ENCODE measurements around the gene NUP98. TPM values are rescaled to one million over a fixed set of nuclear protein-coding genes. Genes with fewer than 3 reads are reported as not detected.

NUP98 gene
- total and polyA plus RNA-seq, 2 donors (not counting 3 experiments of a cell fraction or from before 2014, with no cell fraction given), result 92.7 to 169 TPM

DNA sequence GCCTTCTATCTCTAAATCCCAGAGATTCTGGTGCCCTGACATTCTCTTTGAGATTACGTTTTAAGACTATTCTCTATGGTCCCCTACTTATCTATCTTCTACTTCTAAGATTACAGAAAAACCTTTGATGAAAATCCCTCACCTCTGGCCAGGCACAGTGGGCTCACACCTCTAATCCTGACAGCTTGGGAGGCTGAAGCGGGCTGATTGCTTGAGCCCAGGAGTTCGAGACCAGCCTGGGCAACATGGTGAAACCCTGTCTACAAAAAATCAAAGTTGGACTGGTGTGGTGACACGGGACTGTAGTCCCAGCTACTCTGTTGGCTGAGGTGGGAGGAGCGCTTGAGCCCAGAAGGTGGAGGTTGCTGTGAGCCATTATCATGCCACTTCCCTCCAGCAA, 14.4 kb downstream of the NUP98 start:
- Histone ChIP-seq H3K9me1 (replicated peaks; ENCODE audit: control insufficient read depth, extremely low read depth, insufficient read depth, low read length) (no peaks in the 10 kb centered on the region), H3K4me1 (ENCODE audit: control insufficient read depth, extremely low read depth, insufficient read depth, low read length) (peaks cover 15% of the 10 kb centered on the region), H3K27ac (ENCODE audit: insufficient read depth, low read depth, low read length) (no peak overlapping the region), H3K27me3 (ENCODE audit: control insufficient read depth in 2 of 2, insufficient read depth in 2 of 2, low read length in 2 of 2) (no peaks in the 10 kb centered on the region), H4K20me1 (replicated peaks; ENCODE audit: control insufficient read depth, extremely low read depth, insufficient read depth, low read length) (peaks cover 3% of the 10 kb centered on the region), H3K9me3 (replicated peaks; ENCODE audit: control insufficient read depth, insufficient read depth, low read length) (no peaks in the 10 kb centered on the region), H3K36me3 (ENCODE audit: control insufficient read depth in 2 of 2, extremely low read depth in 1 of 2, insufficient read depth in 2 of 2, low read length in 2 of 2) (peaks cover 4 to 12% of the 10 kb centered on the region in 2 experiments), H3K79me2 (ENCODE audit: control insufficient read depth, insufficient read depth, low read length) (peaks cover 75% of the 10 kb centered on the region), H3K9ac (replicated peaks; ENCODE audit: extremely low read depth, insufficient read depth, low read length) (no peak overlapping the region), H3K4me2 (ENCODE audit: insufficient read depth, low read length) (no peak overlapping the region), H3K4me3 (replicated peaks in 1 of 3; ENCODE audit: insufficient read depth in 1 of 3, low read depth in 1 of 3, low read length in 3 of 3) (no peak overlapping the region), H2AFZ (ENCODE audit: low read depth, low read length) (no peak overlapping the region)
- no peak for DNase-seq (ENCODE audit: low read depth, low spot score)
- BruUV-seq (replicated peaks), result no TSS peak
- TF ChIP-seq EZH2 (IDR thresholded peaks at IDR 0.05; ENCODE audit: borderline replicate concordance, low read depth, low read length, severe bottlenecking), result no peak
- TF ChIP-seq POLR2A (IDR thresholded peaks at IDR 0.05; ENCODE audit: low read depth, low read length), result no peak
- TF ChIP-seq, protein P1, sequence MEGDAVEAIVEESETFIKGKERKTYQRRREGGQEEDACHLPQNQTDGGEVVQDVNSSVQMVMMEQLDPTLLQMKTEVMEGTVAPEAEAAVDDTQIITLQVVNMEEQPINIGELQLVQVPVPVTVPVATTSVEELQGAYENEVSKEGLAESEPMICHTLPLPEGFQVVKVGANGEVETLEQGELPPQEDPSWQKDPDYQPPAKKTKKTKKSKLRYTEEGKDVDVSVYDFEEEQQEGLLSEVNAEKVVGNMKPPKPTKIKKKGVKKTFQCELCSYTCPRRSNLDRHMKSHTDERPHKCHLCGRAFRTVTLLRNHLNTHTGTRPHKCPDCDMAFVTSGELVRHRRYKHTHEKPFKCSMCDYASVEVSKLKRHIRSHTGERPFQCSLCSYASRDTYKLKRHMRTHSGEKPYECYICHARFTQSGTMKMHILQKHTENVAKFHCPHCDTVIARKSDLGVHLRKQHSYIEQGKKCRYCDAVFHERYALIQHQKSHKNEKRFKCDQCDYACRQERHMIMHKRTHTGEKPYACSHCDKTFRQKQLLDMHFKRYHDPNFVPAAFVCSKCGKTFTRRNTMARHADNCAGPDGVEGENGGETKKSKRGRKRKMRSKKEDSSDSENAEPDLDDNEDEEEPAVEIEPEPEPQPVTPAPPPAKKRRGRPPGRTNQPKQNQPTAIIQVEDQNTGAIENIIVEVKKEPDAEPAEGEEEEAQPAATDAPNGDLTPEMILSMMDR (IDR thresholded peaks at IDR 0.05; ENCODE audit: extremely low read depth in 1 of 2, insufficient read depth in 1 of 2, low read depth in 1 of 2, low read length in 2 of 2), result no peak
- TF ChIP-seq JUN (IDR thresholded peaks at IDR 0.05; ENCODE audit: borderline replicate concordance, insufficient read depth, insufficient read length, low read depth), result no peak
- no peak for TF ChIP-seq FOS (IDR thresholded peaks at IDR 0.05; ENCODE audit: borderline replicate concordance, insufficient read depth, low read length)
- TF ChIP-seq POLR2AphosphoS5 (IDR thresholded peaks at IDR 0.05; ENCODE audit: insufficient read depth, low read depth, low read length), result no peak
- TF ChIP-seq, protein P2, sequence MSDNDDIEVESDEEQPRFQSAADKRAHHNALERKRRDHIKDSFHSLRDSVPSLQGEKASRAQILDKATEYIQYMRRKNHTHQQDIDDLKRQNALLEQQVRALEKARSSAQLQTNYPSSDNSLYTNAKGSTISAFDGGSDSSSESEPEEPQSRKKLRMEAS (IDR thresholded peaks at IDR 0.05; ENCODE audit: insufficient read depth, insufficient read length), result no peak
- TF ChIP-seq MYC (IDR thresholded peaks at IDR 0.05; ENCODE audit: low read depth, low read length), result no peak
- no peak for TF ChIP-seq GATA2 (IDR thresholded peaks at IDR 0.05; ENCODE audit: insufficient read depth, insufficient read length, low read depth, low read length)
- no peak for FAIRE-seq
- ChIA-PET POLR2A (no interaction called here), CTCF (interaction anchor here (3.1 kb wide), 1 partner anchor 26 kb away, joined by 18 read pairs; the partner anchor contains the start of gene PGAP2)
- intact Hi-C loops (cut with micrococcal nuclease) (loop anchor here (2.0 kb wide), 1 partner anchor 26 kb away; the partner anchor contains the start of gene PGAP2), dilution Hi-C loops (cut with MboI; ENCODE audit: extremely low pct_ligation_motif_present, low sequenced_read_pairs) (no loop called here)

Data from endothelial cell of umbilical vein (primary cell).